Upper lobe of left lung (tissue), 4 donors: ENCODE results near the gene PLCB1.

Experiments
- EP300 ChIP-seq, 4 donors: sonication (generic); formaldehyde crosslinking; IDR thresholded peaks; one replicate each; pipeline ENCODE4 v1.5.1; 2017; ENCODE audit warnings: antibody characterized with exemption in 4 of 4, control low read depth in 2 of 4
- POLR2A ChIP-seq, 4 donors: fragments of 450-650 bp; IDR thresholded peaks; one replicate each; pipeline ENCODE4 v1.5.1; 2016 to 2017; ENCODE audit warnings: antibody characterized with exemption in 4 of 4, mild to moderate bottlenecking in 2 of 4
- POLR2AphosphoS5 ChIP-seq, 2 donors: sonication (generic); formaldehyde crosslinking; IDR thresholded peaks; one replicate each; pipeline ENCODE4 v1.5.1; 2017; ENCODE audit warnings: antibody characterized with exemption in 2 of 2
- TF ChIP-seq, protein P1 (sequence below), 6 experiments: fragments of 450-650 bp in 4 of 6; fragments of 200-600 bp in 2 of 6; sonication (generic) in 2 of 6; IDR thresholded peaks; one replicate each; pipeline ENCODE4 v1.5.1; 2016 to 2019; ENCODE audit warnings: antibody characterized with exemption in 6 of 6

DNA sequence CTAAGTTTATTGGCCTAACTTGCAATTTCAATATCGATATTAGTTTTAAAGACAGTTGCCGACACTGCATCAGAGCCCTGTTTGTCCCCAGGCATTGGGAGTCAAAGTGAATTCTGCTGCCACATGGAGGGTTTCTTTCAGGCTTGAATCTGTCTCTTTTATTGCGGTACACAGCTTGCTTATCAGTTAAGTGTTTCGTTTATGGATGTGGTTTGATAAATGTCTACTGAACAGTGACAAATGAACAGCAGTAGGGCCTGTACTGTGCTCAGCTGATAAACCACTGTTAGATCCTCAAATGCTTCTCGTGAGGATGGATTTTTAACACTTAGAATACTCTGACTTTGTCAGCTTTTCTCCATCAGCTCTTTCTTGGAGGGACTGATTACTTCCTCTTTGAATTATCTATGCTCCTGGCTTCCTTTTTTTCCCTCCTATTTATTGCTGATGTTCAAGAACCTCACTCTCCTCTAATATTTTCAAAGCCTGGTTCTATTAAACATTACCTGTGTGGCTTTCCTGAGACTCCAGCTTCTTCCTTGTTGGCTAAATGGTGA is 240.8 kb downstream of the PLCB1 start:
- TF ChIP-seq, protein P1, sequence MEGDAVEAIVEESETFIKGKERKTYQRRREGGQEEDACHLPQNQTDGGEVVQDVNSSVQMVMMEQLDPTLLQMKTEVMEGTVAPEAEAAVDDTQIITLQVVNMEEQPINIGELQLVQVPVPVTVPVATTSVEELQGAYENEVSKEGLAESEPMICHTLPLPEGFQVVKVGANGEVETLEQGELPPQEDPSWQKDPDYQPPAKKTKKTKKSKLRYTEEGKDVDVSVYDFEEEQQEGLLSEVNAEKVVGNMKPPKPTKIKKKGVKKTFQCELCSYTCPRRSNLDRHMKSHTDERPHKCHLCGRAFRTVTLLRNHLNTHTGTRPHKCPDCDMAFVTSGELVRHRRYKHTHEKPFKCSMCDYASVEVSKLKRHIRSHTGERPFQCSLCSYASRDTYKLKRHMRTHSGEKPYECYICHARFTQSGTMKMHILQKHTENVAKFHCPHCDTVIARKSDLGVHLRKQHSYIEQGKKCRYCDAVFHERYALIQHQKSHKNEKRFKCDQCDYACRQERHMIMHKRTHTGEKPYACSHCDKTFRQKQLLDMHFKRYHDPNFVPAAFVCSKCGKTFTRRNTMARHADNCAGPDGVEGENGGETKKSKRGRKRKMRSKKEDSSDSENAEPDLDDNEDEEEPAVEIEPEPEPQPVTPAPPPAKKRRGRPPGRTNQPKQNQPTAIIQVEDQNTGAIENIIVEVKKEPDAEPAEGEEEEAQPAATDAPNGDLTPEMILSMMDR (IDR thresholded peaks at IDR 0.05), result no peak
- TF ChIP-seq EP300 (IDR thresholded peaks at IDR 0.05) (no peak), POLR2A (IDR thresholded peaks at IDR 0.05) (no peak), POLR2AphosphoS5 (IDR thresholded peaks at IDR 0.05) (no peak)
